Mononuclear cell (primary cell): Measurements from ENCODE around the gene SOX9. TPM values are rescaled to one million over a fixed set of nuclear protein-coding genes. Genes with fewer than 3 reads are reported as not detected.

ENCODE experiments used
- H3K27me3 ChIP-seq: 2 replicates; pipeline ENCODE4 v1.6.0; 2011; ENCODE audit warnings: low read length, control low read depth; ENCODE audit not compliant: insufficient read depth
- H3K4me1 ChIP-seq: 2 replicates; pipeline ENCODE4 v1.5.1; 2011; ENCODE audit warnings: mild to moderate bottlenecking, low read length, control low read depth; ENCODE audit not compliant: insufficient read depth
- H3K4me3 ChIP-seq: 2 replicates; pipeline ENCODE4 v1.5.1; 2011; ENCODE audit warnings: mild to moderate bottlenecking, low read length, moderate library complexity
- H3K9me3 ChIP-seq: 2 replicates; pipeline ENCODE4 v1.5.1; 2011; ENCODE audit warnings: low read depth, mild to moderate bottlenecking, control low read depth, low read length
- total RNA-seq: library from RNA; depleted of rRNA; stranded (reverse); fragments of >200 nt; gene quantifications from one replicate; pipeline ENCODE4 v1.2.3, GENCODE V29; 2012

SOX9 gene
- total RNA-seq, 1 donor: not detected

DNA sequence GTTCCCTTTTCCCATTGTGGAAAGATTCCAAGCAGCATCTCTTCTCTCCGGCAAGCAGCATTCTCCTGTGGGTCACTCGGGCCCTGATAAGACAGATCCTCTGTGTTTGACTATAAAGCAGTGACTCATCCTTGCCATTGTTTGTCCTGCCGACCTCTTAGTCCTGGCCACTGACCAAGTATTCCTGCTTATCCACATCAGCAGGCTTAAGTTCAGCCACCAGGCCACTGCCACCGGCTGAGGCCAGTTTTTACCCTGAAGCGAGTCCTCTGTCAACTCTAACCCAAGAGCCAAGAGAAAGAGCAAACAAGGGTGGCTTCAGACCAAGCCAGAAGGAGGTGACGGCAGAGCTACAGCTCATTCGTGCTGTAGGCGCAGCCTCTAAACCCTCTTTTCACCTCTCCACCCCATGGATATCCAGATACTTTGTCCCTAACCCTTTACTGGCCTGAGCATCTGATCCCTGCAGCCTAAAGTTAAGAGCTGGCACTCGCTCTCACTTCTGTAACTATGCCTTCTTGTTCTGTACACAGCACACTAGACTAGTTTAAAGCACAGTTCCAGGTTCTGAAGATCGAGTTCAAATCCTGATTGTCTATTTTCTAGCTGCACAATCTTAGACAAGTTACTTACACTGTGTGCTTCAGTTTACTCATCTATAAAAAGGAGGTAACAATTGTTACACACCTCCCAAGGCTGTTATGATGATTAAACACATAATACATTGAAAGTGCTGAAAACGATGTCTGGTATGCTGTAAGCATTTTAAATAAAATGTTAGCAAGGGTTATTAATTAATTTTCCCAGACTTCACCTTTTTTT is 31.0 kb downstream of the SOX9 start:
- no peaks in the 10 kb centered on the region for H3K4me1 ChIP-seq
- no peak overlapping the region for H3K4me3 ChIP-seq
- H3K27me3 ChIP-seq: no peaks in the 10 kb centered on the region
- H3K9me3 ChIP-seq: no peaks in the 10 kb centered on the region

DNA sequence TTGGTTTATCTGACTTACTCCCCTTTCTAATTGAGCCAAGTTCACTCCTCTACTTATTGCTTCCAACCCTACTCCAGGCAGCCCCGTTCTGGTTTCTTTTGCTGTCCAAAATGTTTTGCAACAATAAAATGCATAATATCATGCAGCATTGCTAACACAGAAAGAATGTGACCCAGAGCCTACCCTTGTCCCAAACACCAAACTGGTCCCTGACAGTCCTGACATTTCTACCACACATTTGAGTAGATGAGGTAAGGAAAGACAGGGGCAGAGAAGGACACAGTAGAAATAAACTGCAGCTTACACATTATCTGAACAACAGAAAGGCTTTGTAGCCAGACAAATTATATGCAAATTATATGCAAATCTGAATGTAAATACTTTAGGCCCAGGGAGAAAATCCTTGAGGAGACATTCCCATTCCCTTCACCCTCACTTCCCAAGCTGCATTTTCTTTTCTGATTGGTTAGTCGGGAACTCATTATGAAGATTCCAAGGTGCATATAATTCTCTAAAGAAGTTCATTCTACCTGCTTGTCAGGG is 31.6 kb downstream of the SOX9 start:
- Histone ChIP-seq H3K4me3 (no peak overlapping the region), H3K27me3 (no peaks in the 10 kb centered on the region), H3K9me3 (no peaks in the 10 kb centered on the region), H3K4me1 (no peaks in the 10 kb centered on the region)

DNA sequence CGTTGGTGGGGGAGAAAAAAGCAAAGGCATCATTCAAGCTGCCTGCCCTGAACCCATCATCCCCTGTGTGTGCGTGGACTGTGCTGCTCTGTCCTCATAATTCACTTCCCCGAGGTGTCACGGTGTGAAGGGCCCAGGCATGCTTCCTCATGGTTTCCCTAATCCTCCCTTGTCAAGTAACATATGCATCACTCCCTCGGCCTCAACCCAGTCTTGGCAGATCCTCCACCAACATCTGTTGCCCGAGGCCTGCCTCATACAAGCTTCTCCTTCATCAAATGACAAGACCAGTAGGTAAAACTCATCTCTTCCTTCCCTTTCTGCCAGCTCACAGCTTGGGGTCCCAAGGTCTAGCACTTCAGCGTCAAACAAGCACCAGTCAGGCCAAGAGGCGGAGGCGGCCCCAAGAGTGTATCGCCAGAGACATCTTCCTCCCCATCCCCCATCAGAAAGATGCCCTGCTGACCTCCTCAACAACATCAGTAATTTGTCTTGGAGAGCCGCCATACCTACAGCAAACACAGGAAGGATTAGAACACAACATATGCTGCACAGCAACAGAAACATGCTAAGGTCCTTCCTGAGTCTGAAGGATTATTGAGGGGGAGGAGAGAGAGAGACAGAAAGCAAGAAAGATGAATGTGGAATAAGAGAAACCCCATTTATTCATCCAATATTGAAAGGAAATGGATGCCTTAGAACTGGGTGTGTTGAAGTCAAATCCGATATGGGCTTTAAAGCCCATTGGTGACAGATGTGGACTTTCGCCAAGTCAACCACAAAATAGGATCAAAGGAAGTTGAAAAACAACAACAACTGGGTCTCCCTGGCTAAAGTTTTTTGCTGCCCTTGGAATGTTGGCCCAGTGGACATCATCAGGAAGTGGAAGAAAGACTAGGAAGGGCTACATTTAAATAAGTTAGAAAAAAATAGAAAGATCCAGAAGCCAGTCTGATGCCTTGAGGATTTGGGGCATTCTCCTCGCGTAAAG is 38.4 kb downstream of the SOX9 start:
- Histone ChIP-seq H3K27me3 (no peaks in the 10 kb centered on the region), H3K4me1 (no peaks in the 10 kb centered on the region), H3K9me3 (no peaks in the 10 kb centered on the region), H3K4me3 (no peak overlapping the region)

DNA sequence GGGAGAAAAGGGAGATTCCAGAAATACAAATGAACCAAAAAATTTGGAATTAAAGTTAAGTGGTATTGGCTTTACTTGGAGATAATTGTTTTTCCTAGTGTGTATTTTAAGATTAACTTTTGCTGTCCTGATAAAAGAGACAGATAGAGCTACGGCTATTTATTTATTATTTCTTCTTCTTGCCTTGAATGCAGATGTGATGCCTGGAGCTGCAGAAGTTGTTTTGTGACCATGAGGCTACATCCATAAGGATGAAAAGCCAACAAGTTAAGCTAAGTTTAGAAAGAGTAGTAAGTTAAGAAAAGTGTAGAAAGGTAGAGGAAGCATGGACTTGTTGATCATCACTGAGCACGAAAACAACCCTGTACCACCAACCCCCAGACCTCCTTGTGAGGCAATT is 41.7 kb downstream of the SOX9 start:
- no peaks in the 10 kb centered on the region for H3K27me3 ChIP-seq
- no peaks in the 10 kb centered on the region for H3K9me3 ChIP-seq
- H3K4me3 ChIP-seq: no peak overlapping the region
- no peaks in the 10 kb centered on the region for H3K4me1 ChIP-seq

DNA sequence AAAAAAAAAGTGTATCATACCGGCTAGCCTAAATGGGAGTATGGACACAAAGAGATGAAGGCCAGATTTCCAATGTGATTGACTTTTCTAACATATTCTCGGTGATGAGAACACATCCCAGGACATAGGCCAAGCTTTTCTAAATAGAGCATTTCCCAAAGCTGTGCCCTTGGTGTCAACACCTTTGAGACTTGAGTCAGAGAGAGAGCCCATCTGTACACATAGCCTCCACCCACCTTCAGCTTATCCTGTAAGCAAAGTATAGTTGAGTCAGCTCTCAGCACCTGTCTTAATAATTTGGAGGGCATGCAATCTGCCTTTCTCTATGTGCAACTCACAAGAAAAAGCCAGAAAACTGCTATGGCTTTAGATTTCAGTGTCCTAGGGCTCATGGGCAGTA is 42.7 kb downstream of the SOX9 start:
- no peak overlapping the region for H3K4me3 ChIP-seq
- no peaks in the 10 kb centered on the region for H3K4me1 ChIP-seq
- H3K27me3 ChIP-seq: no peaks in the 10 kb centered on the region
- H3K9me3 ChIP-seq: no peaks in the 10 kb centered on the region

DNA sequence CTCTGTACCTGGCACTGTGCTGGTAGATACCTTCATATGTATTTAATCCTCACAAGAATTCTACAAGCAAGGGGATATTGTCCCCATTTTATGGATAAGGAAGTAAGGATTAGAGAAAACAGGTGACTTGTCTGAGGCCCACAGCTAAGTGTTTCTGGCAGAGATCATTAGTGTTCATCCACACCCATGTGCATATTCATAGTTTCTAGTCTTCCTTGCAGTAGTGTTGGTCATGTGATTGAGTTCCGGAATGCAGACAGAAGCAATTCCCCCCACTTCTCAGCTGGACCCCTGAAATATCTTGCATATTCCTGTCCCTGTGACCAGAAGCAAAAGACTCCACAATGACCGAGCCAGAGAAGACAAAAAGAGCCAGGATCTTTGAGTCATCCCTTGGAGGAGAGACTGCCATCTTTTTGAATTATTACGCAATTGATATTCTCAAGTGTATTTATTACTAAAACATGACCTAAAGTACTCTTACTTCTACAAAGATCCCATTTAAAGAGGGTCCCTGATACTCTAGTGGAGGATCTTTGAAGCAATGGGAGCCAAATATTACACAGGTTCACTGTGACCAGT is 43.4 kb downstream of the SOX9 start:
- Histone ChIP-seq H3K9me3 (no peaks in the 10 kb centered on the region), H3K4me1 (no peaks in the 10 kb centered on the region), H3K4me3 (no peak overlapping the region), H3K27me3 (no peaks in the 10 kb centered on the region)

DNA sequence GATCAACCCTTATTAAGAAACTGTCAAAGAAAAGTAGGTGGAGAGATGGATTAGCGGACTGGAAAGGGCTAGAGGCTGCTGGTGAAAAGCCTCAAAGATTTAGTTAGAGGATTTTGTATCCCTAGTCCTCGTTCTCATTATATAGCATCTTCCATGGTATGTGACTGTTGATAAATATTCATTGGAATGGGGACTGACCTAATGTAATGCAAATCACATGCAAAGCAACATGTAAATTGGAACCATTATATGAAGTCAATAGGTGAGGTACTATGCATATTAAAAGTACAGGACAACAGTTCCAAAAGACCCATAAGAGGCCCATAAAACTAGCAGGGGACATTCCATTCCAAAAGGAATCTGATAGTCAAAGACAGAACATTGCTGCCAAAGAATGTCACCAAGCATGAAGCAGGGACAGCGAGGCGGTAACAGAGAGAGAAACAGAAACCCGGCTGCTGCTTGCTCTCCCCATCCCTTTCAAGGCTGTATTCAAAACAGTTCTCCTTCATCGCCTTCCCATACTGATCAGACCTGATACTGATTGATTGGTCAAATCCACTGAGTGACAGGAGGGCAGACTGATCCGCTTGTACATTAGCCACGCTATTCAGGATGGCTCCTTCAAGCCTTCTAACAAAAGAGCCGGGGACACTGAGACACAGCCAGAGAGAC is 44.5 kb downstream of the SOX9 start:
- Histone ChIP-seq H3K27me3 (no peaks in the 10 kb centered on the region), H3K4me3 (no peak overlapping the region), H3K9me3 (no peaks in the 10 kb centered on the region), H3K4me1 (no peaks in the 10 kb centered on the region)

DNA sequence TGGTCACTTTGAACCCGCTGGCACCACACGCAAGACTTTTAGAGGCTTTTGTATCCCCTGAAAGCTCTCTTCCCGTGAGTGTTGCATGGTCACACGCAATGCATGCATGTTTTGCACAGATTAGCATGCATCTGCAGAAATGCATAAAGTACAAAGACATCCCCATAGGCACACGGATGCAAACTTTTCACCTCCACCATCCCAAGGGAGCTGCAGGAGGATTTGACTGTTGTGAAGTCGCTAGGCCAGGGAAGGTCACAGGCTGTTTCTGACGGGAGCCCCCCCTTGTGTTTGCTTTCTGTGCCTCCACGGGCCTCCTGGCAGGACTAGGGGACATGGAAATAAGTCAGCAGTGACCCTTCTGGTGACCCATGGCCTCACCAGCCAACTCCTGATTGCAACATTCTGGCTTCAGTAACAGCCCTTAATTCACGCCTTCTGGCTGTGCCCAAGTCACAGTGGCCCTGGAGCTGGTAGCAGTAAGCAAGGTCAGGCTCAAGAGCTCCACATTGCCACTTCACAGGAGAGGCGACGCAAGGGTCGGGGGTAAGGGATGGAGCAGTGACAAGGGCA is 45.1 kb downstream of the SOX9 start:
- H3K9me3 ChIP-seq: no peaks in the 10 kb centered on the region
- no peak overlapping the region for H3K4me3 ChIP-seq
- no peaks in the 10 kb centered on the region for H3K27me3 ChIP-seq
- no peaks in the 10 kb centered on the region for H3K4me1 ChIP-seq

DNA sequence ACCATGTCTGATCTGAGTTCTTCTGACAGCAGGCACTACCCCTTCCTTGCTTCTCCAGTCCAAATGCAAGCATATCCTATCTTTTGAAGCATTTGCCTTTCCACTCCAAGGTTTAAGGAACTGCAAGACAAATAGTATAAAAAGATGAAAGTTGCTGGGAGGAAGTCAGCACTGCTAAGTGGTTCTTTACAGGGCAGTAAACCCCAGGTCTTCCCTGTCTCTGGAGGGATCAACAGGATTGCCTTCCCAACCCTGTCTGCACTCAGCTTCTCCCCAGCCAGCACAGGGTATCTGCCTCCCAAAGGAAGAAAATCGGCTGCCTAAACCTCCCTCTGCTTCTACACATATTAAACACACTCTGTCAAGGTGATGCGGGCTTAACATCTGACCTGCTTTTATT is 46.8 kb downstream of the SOX9 start:
- H3K27me3 ChIP-seq: no peaks in the 10 kb centered on the region
- no peak overlapping the region for H3K4me3 ChIP-seq
- H3K4me1 ChIP-seq: no peaks in the 10 kb centered on the region
- no peaks in the 10 kb centered on the region for H3K9me3 ChIP-seq

DNA sequence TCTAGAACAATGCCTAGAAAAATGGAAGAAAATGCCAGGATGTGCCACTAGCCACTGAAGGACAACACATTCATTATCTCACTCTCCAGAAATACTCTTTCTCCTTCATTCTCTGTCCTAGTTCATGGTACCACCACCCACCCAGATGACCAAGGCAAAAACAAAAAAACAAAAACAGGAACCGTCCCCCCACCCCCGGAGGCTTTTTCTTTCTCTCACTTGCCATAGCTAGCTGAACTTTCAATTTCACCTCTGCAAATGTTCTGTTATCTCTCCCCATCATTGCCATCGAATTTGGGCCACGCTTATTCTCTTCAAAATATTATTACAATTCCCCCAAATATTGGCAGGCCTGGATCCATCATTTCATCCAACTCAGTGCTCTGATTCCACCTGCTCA is 49.0 kb downstream of the SOX9 start:
- H3K27me3 ChIP-seq: no peaks in the 10 kb centered on the region
- no peaks in the 10 kb centered on the region for H3K4me1 ChIP-seq
- H3K9me3 ChIP-seq: no peaks in the 10 kb centered on the region
- no peak overlapping the region for H3K4me3 ChIP-seq

DNA sequence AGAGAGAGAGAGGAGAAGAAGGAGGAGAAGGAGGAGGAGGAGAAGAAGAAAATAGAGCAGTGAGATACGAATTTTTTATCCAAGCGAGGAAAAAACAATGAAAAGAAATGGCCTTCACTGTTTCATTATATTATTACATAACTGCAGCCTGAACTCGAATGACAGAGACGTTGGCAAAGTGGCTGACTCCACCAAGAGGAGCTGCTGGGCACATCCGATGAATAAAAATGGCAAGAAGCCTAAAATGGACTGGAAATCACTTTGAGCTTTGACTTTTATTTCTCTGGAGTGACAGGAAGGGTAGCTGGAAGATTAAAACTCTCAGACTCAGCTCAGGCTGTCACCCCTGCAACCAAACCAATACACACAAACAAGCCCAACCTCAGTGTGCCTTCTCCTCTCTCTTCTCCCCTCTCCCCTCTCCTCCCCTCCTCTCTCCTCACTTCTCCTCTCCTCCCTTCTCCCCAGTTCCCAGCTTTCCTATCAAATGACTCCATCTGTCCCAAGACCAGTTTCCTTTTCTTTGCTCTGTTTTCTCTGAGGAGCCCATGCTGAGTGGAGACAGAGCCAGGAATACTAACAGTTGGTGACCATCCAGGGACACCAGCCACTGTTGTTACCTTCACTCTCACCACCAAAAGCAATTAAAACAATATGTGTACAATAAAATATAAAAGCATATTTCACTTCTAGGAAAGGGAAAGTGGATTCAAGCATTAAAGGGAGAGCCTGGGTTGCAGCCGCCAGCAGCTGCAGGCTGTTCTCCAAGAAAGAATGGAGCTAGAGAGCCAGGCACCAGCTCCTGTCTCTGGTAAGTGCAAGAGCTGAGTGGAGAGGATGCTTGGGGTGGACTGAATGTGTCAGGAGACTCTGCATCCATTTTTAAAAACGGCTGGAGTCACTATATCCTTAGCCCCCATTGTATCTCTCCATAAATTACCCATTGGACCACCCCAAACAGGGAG is 51.2 kb downstream of the SOX9 start:
- Histone ChIP-seq H3K4me1 (no peaks in the 10 kb centered on the region), H3K4me3 (no peak overlapping the region), H3K9me3 (no peaks in the 10 kb centered on the region), H3K27me3 (no peaks in the 10 kb centered on the region)

DNA sequence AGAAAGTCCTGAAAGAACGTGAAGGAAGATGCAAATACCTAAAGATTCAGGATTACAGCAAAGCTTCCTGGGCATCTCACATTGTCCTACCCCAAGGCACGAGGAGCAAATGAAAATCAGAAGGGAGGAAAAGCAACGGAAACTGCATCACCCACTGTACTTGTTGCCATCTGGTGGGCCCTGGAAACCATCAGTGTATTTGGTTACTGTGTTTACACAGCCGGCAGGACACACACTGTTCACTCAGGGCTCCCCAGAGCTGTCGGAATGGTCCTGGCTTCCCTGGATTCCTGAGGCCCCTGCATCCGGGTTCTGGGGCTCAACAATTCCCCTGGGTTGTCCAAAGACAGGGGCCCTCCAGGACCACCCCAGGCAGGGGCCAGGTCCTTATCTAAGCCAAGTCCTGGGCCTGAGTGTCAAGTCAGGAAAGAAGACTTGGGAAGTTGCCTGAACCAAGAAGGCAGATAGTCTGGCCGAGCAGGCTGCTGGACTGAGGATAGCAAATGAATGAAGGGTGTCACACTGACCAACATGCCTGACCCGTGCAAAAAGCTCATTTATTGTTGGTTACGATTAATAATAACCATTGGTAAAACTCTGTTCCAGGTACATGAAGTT is 52.8 kb downstream of the SOX9 start:
- H3K27me3 ChIP-seq: no peaks in the 10 kb centered on the region
- H3K4me3 ChIP-seq: no peak overlapping the region
- H3K4me1 ChIP-seq: no peaks in the 10 kb centered on the region
- no peaks in the 10 kb centered on the region for H3K9me3 ChIP-seq

DNA sequence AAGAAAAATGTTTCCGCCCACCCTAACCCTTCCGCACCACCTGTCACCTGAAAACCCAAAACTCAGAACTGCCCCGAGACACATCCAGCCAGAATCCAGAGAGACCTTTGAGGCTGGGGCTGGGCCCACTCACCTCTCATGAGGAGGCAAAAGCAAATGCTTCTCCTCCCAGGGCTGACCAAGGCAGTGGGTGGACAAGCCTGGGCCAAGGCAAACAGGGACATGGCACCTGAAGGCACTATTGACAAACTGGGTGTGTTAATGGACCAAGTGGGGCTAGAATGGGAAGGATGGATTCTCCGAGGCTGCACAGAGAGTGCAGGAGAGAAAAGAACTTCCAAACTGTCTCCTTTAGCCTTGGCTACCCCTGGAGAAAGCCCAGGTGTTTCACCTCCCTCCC is 54.4 kb downstream of the SOX9 start:
- H3K9me3 ChIP-seq: no peaks in the 10 kb centered on the region
- no peak overlapping the region for H3K4me3 ChIP-seq
- H3K27me3 ChIP-seq: no peaks in the 10 kb centered on the region
- H3K4me1 ChIP-seq: no peaks in the 10 kb centered on the region
